ENCODE measurements around the gene RNF144B.

DNA sequence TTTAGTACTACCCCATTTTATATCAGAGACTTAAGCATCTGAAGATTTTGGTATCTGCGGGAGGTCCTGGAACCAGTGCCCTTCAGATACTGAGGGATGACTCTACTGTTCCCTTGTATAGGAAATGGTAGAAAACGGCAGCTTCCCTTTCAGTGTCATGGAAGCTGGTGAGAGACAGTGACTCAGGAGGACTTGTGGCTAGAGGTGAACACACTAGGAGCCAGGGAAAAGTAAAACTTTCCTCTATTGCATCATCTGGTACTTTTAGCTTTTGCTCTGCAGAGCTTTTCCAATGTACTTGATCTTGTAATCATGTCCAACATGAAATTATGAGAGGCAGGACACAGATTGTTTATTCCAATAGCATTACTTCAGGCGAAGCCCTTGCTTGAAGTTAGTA lies 45.0 kb downstream of the RNF144B start:
- TF ChIP-seq POLR2AphosphoS5 (IDR thresholded peaks at IDR 0.05; ENCODE audit: low read depth, low read length) (no peak), TAF1 (IDR thresholded peaks at IDR 0.05; ENCODE audit: borderline replicate concordance, low read depth, low read length) (no peak), POLR2A (IDR thresholded peaks at IDR 0.05; ENCODE audit: low read depth, low read length) (no peak)

Measured in GM12892 (cell line).